ENCODE measurements around the gene LGR6. TPM values are rescaled to one million over a fixed set of nuclear protein-coding genes. Genes with fewer than 3 reads are reported as not detected.
A peak's percentile ranks its signal among the peaks of the same experiment; 100 is the strongest.

Gene LGR6
- total and polyA plus RNA-seq, 2 of the 4 experiments (the other 2 are of a cell fraction) = not detected

DNA sequence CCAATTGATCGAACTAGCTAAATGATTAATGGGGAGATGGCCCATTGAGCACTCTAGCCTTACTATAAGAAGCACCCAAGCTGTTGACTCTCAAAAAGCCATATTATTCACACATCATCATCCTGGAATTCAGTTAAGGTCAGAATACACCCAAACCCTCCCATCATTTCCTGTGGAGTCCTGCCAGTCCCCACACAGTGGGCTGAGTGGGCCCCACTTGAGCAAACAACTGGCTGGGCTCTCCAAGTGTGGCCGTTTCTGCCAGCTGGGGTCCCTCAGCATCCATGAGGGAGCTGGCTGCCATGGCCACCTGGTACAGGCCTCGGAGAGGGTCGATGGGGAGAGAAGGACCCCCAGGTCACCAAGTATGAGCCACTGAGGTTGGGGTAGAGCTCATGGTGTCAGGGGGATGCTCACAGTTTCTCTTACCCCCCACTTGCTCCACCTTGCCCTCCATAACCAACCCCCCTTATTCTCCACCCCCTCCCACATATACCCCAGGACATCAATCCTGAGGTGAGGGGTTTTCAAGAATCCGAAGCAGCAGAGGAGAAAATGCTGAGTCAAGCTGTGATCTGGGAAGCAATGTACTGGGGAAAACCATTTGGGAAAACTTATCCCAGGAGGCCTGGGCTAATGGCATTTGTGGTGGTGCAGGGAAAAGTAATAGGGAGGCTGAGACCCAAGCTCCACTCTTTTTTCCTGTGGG is 87.9 kb downstream of the LGR6 start:
- Histone ChIP-seq H4K91ac (ENCODE audit: insufficient read depth, low read depth, low read length) (peak overlapping the region; percentile 74), H2BK15ac (ENCODE audit: low read depth, low read length) (peak overlapping the region; percentile 88; the same call in 2 of the 3 replicates), H3K23ac (ENCODE audit: low read depth, low read length) (peak overlapping the region; percentile 19; the same call in 1 of the 2 replicates), H3K27ac (ENCODE audit: insufficient read depth, low read length) (peak overlapping the region; percentile 5; the same call in 1 of the 2 replicates), H2AK9ac (replicated peaks; ENCODE audit: low read depth, low read length, poor library complexity) (peak overlapping the region; percentile 70), H3K56ac (ENCODE audit: extremely low read depth, insufficient read depth, low read length) (no peak overlapping the region), H3K9ac (ENCODE audit: low read depth, low read length) (no peak overlapping the region), H3K4me3 (ENCODE audit: insufficient read depth, low read depth, low read length) (no peak overlapping the region), H2AK5ac (ENCODE audit: low read depth, low read length) (peak overlapping the region; percentile 92), H3K9me3 (ENCODE audit: control insufficient read depth, insufficient read depth, low read length) (no peaks in the 10 kb centered on the region), H4K8ac (ENCODE audit: low read depth in 2 of 2, low read length in 2 of 2) (peak overlapping the region in 1 of 2 experiments; percentile 69; a peak in 3 of 4 replicates), H3K79me1 (ENCODE audit: low read depth in 1 of 2, low read length in 2 of 2) (no peaks in the 10 kb centered on the region), H3K4ac (ENCODE audit: low read depth, low read length) (peak overlapping the region; percentile 87), H2BK5ac (ENCODE audit: low read depth, low read length, poor library complexity, severe bottlenecking) (no peak overlapping the region), H4K20me1 (ENCODE audit: insufficient read depth, low read length) (peaks cover 2% of the 10 kb centered on the region; the same call in 1 of the 2 replicates), H3K9me1 (ENCODE audit: insufficient read depth, low read length) (peaks cover 29% of the 10 kb centered on the region), H3K18ac (ENCODE audit: low read depth, low read length) (peak overlapping the region; percentile 66), H3K36me3 (ENCODE audit: control insufficient read depth, insufficient read depth, low read length) (no peaks in the 10 kb centered on the region), H3K27me3 (ENCODE audit: control insufficient read depth, insufficient read depth, low read length) (no peaks in the 10 kb centered on the region), H3K4me1 (ENCODE audit: control insufficient read depth, insufficient read depth, low read length) (peaks cover 35% of the 10 kb centered on the region), H2BK20ac (ENCODE audit: low read depth, low read length) (peak overlapping the region; percentile 92), H2BK120ac (ENCODE audit: low read depth, low read length) (peak overlapping the region; percentile 83), H4K5ac (ENCODE audit: low read depth, low read length) (peak overlapping the region; percentile 4; the same call in 1 of the 2 replicates), H3K4me2 (ENCODE audit: low read depth, low read length) (peak overlapping the region; percentile 31; the same call in 1 of the 2 replicates), H2AFZ (replicated peaks; ENCODE audit: low read length, poor library complexity) (peak overlapping the region; percentile 45), H3K14ac (replicated peaks; ENCODE audit: low read depth, low read length) (peak overlapping the region; percentile 48)
- in situ Hi-C loops (cut with MboI; ENCODE audit: low sequenced_read_pairs) = no loop called here
- TF ChIP-seq CHD1 (IDR thresholded peaks at IDR 0.05; ENCODE audit: low read depth, low read length) (no peak), RCOR1 (IDR thresholded peaks at IDR 0.05; ENCODE audit: insufficient replicate concordance, low read length) (peak; percentile 13), CEBPB (IDR thresholded peaks at IDR 0.05; ENCODE audit: low read depth, low read length) (no peak), CTCF (conservative IDR thresholded peaks at IDR 0.05; ENCODE audit: low read depth, low read length) (no peak), MXI1 (IDR thresholded peaks at IDR 0.05; ENCODE audit: borderline replicate concordance, low read depth, low read length) (no peak), NFE2L2 (IDR thresholded peaks at IDR 0.05; ENCODE audit: low read depth, low read length) (peak; percentile 55; the same call in 1 of the 2 replicates), RFX5 (IDR thresholded peaks at IDR 0.05; ENCODE audit: low read depth, low read length) (no peak), BHLHE40 (IDR thresholded peaks at IDR 0.05; ENCODE audit: low read depth, low read length) (no peak), MAZ (IDR thresholded peaks at IDR 0.05; ENCODE audit: borderline replicate concordance, low read depth, low read length) (0 out of 2 replicates have a peak, but pooled peaks have one; percentile 42), MAFK (IDR thresholded peaks at IDR 0.05; ENCODE audit: low read depth, low read length) (peak; percentile 36; the same call in 1 of the 2 replicates), RAD21 (IDR thresholded peaks at IDR 0.05; ENCODE audit: low read length) (no peak), POLR2A (IDR thresholded peaks at IDR 0.05; ENCODE audit: low read depth, low read length) (no peak)
- TF ChIP-seq, protein P1, sequence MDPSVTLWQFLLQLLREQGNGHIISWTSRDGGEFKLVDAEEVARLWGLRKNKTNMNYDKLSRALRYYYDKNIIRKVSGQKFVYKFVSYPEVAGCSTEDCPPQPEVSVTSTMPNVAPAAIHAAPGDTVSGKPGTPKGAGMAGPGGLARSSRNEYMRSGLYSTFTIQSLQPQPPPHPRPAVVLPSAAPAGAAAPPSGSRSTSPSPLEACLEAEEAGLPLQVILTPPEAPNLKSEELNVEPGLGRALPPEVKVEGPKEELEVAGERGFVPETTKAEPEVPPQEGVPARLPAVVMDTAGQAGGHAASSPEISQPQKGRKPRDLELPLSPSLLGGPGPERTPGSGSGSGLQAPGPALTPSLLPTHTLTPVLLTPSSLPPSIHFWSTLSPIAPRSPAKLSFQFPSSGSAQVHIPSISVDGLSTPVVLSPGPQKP (IDR thresholded peaks at IDR 0.05; ENCODE audit: borderline replicate concordance, low read depth, low read length) = no peak
- ChIA-PET CTCF (interaction anchor here (0.9 to 1.2 kb wide), 2 partner anchors 18 to 34 kb away, joined by 3 to 4 read pairs; no protein-coding TSS in a partner anchor), POLR2A (ENCODE audit: unreplicated experiment) (interaction anchor here (0.5 kb wide), 1 partner anchor 333 kb away, joined by 3 read pairs; no protein-coding TSS in a partner anchor)
- dilution Hi-C loops (cut with HindIII; ENCODE audit: low sequenced_read_pairs, unreplicated experiment) = no loop called here
- no CpG with 5 or more reads among the region's 5 CpGs for WGBS, 2 experiments (ENCODE audit: extremely low coverage in 2 of 2, insufficient read length in 1 of 2)
- no TSS peak for BruUV-seq (replicated peaks)
- intact Hi-C loops (cut with micrococcal nuclease) = loop anchor here (2.0 kb wide), 1 partner anchor 45 kb away; no protein-coding TSS in a partner anchor
- DNase-seq (peak; percentile 81), ATAC-seq (ENCODE audit: low read depth) (peak; percentile 81)
